Osteoblast (primary cell): ENCODE measurements around the gene JDP2. TPM values are rescaled to one million over a fixed set of nuclear protein-coding genes. Genes with fewer than 3 reads are reported as not detected.
A peak's percentile ranks its signal among the peaks of the same experiment; 100 is the strongest.

Source experiments
- DNase-seq: peaks from one replicate; pipeline ENCODE4 v3.0.0; 2011; ENCODE audit warnings: low spot score, mixed read lengths; ENCODE audit not compliant: insufficient read length; ENCODE audit errors: missing footprints
- H2AFZ ChIP-seq: 2 replicates; pipeline ENCODE4 v1.6.0; 2011; ENCODE audit warnings: mild to moderate bottlenecking, low read length
- H3K27ac ChIP-seq: 2 replicates; pipeline ENCODE4 v1.5.1; 2011; ENCODE audit warnings: mild to moderate bottlenecking, low read depth, low read length, moderate library complexity
- H3K27me3 ChIP-seq: 2 replicates; pipeline ENCODE4 v1.6.0; 2012; ENCODE audit warnings: mild to moderate bottlenecking, control low read depth, inconsistent platforms, low read length, moderate library complexity; ENCODE audit not compliant: insufficient read depth
- H3K36me3 ChIP-seq: 2 replicates; pipeline ENCODE4 v1.5.1; 2011; ENCODE audit warnings: mild to moderate bottlenecking, low read length, control low read depth, moderate library complexity; ENCODE audit not compliant: insufficient read depth
- H3K4me1 ChIP-seq: 2 replicates; pipeline ENCODE4 v1.5.1; 2011; ENCODE audit warnings: mild to moderate bottlenecking, low read length, control low read depth, moderate library complexity; ENCODE audit not compliant: insufficient read depth
- H3K4me2 ChIP-seq: 2 replicates; pipeline ENCODE4 v1.6.0; 2011; ENCODE audit warnings: mild to moderate bottlenecking, low read length; ENCODE audit not compliant: insufficient read depth
- H3K4me3 ChIP-seq: fragments of 200-600 bp; sonication (generic); 3 replicates; pipeline ENCODE4 v1.5.1; 2012; ENCODE audit warnings: mild to moderate bottlenecking, low read length, inconsistent platforms; ENCODE audit not compliant: insufficient read depth
- H3K79me2 ChIP-seq: 2 replicates; pipeline ENCODE4 v1.6.0; 2012; ENCODE audit warnings: mild to moderate bottlenecking, low read length, control low read depth, inconsistent platforms; ENCODE audit not compliant: insufficient read depth
- H3K9me3 ChIP-seq: 2 replicates; pipeline ENCODE4 v1.5.1; 2011; ENCODE audit warnings: low read depth, low read length, control low read depth
- H4K20me1 ChIP-seq: 2 replicates; pipeline ENCODE4 v1.6.0; 2012; ENCODE audit warnings: mild to moderate bottlenecking, low read length, control low read depth; ENCODE audit not compliant: insufficient read depth
- CTCF ChIP-seq: IDR thresholded peaks from 2 replicates; pipeline ENCODE4 v1.5.1; 2011; ENCODE audit warnings: mild to moderate bottlenecking, low read depth, low read length, moderate library complexity; ENCODE audit errors: extremely low read depth
- total RNA-seq: library from RNA; depleted of rRNA; stranded (reverse); fragments of >200 nt; gene quantifications from 2 replicates; pipeline ENCODE4 v1.2.3, GENCODE V29; 2012

JDP2 gene
- total RNA-seq, 1 donor: 77.1 TPM

GRCh38 chr14:75453817-75454434 is 26.1 kb downstream of the JDP2 start:
- Histone ChIP-seq H3K4me1 (peaks cover 34% of the 10 kb centered on the region), H3K36me3 (no peaks in the 10 kb centered on the region), H2AFZ (no peak overlapping the region), H3K79me2 (peaks cover 84% of the 10 kb centered on the region), H3K27me3 (no peaks in the 10 kb centered on the region), H3K27ac (peak overlapping the region; percentile 75), H3K4me3 (no peak overlapping the region), H3K9me3 (no peaks in the 10 kb centered on the region), H3K4me2 (no peak overlapping the region), H4K20me1 (peaks cover 41% of the 10 kb centered on the region)
- DNase-seq: no peak
- no peak for TF ChIP-seq CTCF

- peaks cover 28% of the 10 kb centered on the region for H3K4me1 ChIP-seq
- H3K79me2 ChIP-seq: peaks cover 84% of the 10 kb centered on the region
- H3K4me3 ChIP-seq: no peak overlapping the region
- no peaks in the 10 kb centered on the region for H3K9me3 ChIP-seq
- H2AFZ ChIP-seq: no peak overlapping the region
- no peak overlapping the region for H3K4me2 ChIP-seq
- H3K36me3 ChIP-seq: no peaks in the 10 kb centered on the region
- H3K27ac ChIP-seq: no peak overlapping the region
- no peaks in the 10 kb centered on the region for H3K27me3 ChIP-seq
- no peak for TF ChIP-seq CTCF
- DNase-seq: peak; percentile 83
- H4K20me1 ChIP-seq: peaks cover 32% of the 10 kb centered on the region
Observed at GRCh38 chr14:75454963-75455546, 27.2 kb downstream of the JDP2 start.

- Histone ChIP-seq H3K27me3 (no peaks in the 10 kb centered on the region), H3K9me3 (no peaks in the 10 kb centered on the region), H3K4me1 (peaks cover 27% of the 10 kb centered on the region), H3K4me3 (no peak overlapping the region), H4K20me1 (peaks cover 32% of the 10 kb centered on the region), H3K4me2 (no peak overlapping the region), H3K79me2 (peaks cover 74% of the 10 kb centered on the region), H3K36me3 (peaks cover 8% of the 10 kb centered on the region), H2AFZ (no peak overlapping the region), H3K27ac (no peak overlapping the region)
- TF ChIP-seq CTCF: no peak
- peak; percentile 66 for DNase-seq
Observed at GRCh38 chr14:75456069-75456996, 28.5 kb downstream of the JDP2 start.

GRCh38 chr14:75456997-75457335 is 29.1 kb downstream of the JDP2 start:
- TF ChIP-seq CTCF: no peak
- H4K20me1 ChIP-seq: peaks cover 32% of the 10 kb centered on the region

More at GRCh38 chr14:75456997-75457335, 29.1 kb downstream of the JDP2 start:
- Histone ChIP-seq H3K27ac (no peak overlapping the region), H3K4me3 (no peak overlapping the region), H3K9me3 (no peaks in the 10 kb centered on the region), H2AFZ (no peak overlapping the region), H3K79me2 (peaks cover 70% of the 10 kb centered on the region), H3K4me1 (peaks cover 26% of the 10 kb centered on the region), H3K27me3 (no peaks in the 10 kb centered on the region), H3K36me3 (peaks cover 13% of the 10 kb centered on the region), H3K4me2 (no peak overlapping the region)
- no peak for DNase-seq
